ENCODE data around the gene MUC21. TPM values are rescaled to one million over a fixed set of nuclear protein-coding genes. Genes with fewer than 3 reads are reported as not detected.

The MUC21 gene
- not detected for total RNA-seq
- long read RNA-seq = 0 reads

GRCh38 chr6:30983439-30983838 lies at the start of gene MUC21:
TSS of gene MUC21 (plus strand) at chr6:30983718. CDS start at chr6:30983959, 241 bp downstream.
- no peak for DNase-seq (ENCODE audit: low spot score)

GRCh38 chr6:30935018-30935417 lies 48.5 kb upstream of the MUC21 start:
- no peak for DNase-seq (ENCODE audit: low spot score)

DNA sequence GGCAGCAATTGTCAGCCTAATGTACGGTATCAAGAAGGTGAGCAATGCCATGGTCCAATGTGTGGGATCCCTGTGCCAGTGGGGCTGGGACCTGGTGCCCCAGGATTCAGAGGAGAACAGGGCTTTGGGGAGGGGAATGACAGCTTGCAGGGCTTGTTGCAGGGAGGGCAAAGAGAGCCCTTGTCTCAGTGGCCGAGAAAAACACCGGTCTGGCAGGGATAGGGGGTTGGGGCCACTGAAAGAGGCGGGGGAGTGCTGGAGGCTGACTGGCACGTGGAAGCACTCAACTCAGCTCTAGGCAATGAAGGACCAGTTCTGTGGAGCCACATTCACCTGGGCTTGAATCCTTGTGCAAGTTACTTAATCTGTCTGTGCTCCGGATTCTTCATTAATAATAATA lies 46.3 kb upstream of the MUC21 start:
- DNase-seq (ENCODE audit: low spot score) = no peak

DNA sequence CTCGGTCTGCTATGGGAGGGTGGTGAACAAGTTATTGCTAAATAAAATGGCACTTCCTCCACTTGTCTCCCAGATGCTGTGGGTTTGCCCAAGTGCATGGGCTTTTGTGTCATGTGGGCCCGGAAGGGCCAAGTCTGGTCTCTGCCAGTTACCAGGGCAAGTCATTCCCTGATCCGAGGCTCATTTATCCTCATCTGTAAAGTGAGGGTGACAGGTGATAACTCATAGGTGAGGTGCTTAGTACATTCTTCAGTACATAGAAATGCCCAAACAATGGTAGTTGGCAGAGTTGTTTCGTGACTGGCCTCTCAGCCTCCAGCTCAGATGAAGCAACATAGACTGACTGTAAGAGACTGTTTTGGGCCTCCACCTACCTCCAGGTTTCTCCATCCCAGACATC lies 44.8 kb upstream of the MUC21 start:
- no peak for DNase-seq (ENCODE audit: low spot score)

GRCh38 chr6:30939473-30939872 lies 44.0 kb upstream of the MUC21 start:
- DNase-seq (ENCODE audit: low spot score) = no peak

- DNase-seq (ENCODE audit: low spot score) = no peak
These were observed 43.0 kb upstream of the MUC21 start, which contains the start of gene MUCL3 for GRCh38 chr6:30940361-30940986. TSS of gene MUCL3 (plus strand) at chr6:30940973. CDS start at chr6:30941000, 27 bp downstream.

GRCh38 chr6:30942338-30943060 lies 41.0 kb upstream of the MUC21 start:
- DNase-seq (ENCODE audit: low spot score) = no peak

DNA sequence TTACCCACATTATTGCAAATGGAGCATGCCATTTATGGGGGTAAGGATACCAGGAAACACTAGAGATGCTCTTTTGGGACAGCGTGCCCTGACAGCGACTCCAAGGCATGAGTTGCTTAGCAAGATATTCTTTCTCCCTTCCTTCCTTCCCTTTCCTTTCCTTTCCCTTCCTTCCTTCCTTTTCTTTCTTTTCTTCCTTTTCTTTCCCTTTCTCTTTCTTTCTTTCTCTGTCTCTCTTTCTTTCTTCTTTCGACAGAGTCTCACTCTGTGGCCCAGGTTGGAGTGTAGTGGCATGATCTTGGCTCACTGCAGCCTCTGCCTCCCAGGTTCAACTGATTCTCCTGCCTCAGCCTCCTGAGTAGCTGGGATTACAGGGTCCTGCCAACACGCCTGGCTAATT lies 39.5 kb upstream of the MUC21 start:
- no peak for DNase-seq (ENCODE audit: low spot score)

- no peak for DNase-seq (ENCODE audit: low spot score)
These were observed 38.2 kb upstream of the MUC21 start for GRCh38 chr6:30945281-30945680.

- no peak for DNase-seq (ENCODE audit: low spot score)
These were observed 36.3 kb upstream of the MUC21 start for GRCh38 chr6:30947231-30947630.

DNA sequence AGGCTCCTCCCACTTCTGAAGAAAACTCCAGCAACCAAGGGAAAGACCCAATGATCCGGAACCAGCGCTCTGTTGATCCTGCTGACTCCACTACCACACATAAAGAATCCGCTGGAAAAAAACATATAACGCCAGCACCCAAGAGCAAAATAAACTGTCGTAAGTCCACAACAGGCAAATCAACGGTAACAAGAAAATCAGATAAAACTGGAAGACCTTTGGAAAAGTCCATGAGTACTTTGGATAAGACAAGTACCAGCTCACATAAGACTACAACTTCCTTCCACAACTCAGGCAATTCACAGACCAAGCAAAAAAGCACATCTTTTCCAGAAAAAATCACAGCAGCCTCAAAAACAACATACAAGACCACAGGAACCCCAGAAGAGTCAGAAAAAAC lies 34.7 kb upstream of the MUC21 start:
- no peak for DNase-seq (ENCODE audit: low spot score)

GRCh38 chr6:30951907-30952469 lies 31.5 kb upstream of the MUC21 start:
- DNase-seq (ENCODE audit: low spot score) = no peak

DNA sequence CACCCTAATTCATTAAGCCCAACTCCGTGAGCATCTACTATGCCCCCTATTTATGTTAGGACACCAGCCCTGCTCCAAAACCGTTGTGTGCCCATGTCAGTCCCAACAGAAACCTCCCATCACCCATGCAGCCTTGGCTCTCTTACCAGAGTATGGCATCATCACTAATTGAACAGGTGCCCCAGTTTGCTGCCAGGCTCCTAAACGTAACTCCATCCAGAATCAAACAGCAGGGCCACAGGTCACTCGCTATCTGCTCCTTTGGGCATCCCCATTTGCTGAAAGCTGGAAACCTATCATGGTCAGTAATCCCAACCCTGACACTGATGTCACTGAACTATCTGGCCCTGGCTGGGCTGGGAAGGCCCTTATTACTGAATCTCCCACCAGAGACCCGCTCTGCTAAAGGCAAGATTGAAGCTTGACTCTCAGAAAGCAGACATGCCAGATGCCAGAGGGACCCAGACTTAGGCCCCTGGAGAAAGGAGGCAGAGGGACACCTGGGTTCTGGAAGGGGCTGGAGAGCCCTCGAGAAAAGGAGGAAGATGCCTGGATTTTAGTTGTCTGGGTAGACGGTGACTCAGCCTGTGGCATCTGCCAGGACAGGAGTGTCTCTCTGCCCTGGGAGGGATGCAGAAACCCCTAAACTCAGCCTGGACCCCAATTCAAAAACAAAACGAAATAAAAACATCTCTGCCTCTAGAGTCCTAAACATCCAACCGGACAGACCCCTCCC lies 28.7 kb upstream of the MUC21 start:
- no peak for DNase-seq (ENCODE audit: low spot score)

DNA sequence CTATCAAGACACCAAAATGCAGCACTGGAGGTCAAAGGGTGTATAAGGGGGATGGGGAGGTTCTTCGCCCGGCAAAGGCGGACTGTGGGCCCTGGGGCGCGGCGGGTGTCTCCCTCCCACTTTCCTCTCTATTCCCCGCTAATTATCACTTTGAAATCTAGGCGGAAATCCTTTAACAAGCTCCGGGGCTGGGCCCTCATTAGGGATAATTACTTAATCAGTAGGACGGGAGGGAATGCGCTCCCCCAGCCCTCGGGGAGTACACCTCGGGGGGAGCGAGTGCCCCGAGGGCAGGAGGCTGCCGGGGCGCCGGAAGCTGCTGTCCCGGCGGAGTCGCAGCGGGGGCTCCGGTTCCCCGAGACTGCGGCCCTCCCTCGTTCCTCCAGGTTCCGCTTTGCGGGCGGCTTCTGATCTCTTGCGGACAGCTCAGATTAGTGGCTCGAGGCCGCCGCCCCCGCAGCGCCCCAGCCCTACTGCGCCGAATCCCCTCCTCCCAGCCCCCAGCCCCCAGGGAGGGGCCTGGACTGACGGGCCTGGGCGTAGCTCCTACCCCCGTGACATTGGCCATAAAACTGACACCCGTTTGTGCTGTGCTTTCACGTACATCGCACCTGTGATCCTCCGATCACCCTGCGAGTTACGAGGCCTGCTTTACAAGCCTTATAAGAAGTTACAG lies 28.0 kb upstream of the MUC21 start:
- DNase-seq (ENCODE audit: low spot score) = peak; percentile 95

DNA sequence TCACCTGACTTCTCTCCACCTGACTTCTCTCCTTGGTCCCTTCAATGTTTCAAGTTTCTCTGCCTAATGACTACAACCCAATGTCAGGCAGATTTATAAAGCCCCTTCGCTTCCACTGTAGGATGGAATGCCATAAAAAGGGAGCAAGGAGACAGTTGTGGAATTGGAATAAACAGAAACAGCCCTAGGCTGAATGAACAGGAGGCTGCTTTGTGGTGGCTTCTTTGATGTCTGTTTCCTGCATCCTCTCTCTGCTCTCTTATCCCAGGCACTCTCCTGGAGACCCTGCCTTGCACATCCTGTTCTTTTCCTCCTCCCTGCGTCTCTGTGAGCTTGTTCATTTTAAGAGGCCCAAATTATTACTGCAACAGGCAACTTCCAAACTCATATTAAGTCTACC lies 25.8 kb upstream of the MUC21 start:
- DNase-seq (ENCODE audit: low spot score) = no peak

- no peak for DNase-seq (ENCODE audit: low spot score)
These were observed 22.4 kb upstream of the MUC21 start for GRCh38 chr6:30960907-30961673.

- DNase-seq (ENCODE audit: low spot score) = no peak
These were observed 20.8 kb upstream of the MUC21 start for GRCh38 chr6:30962716-30963115.

- DNase-seq (ENCODE audit: low spot score) = no peak
These were observed 19.9 kb upstream of the MUC21 start for GRCh38 chr6:30963641-30964040.

- DNase-seq (ENCODE audit: low spot score) = no peak
These were observed 19.4 kb upstream of the MUC21 start for GRCh38 chr6:30964075-30964474.

- DNase-seq (ENCODE audit: low spot score) = no peak
These were observed 18.3 kb upstream of the MUC21 start for GRCh38 chr6:30965140-30965601.

Data from mesenteric fat pad (tissue), 1 donor.